Nephron (organoid): ENCODE measurements around the gene KRT222.
A peak's percentile ranks its signal among the peaks of the same experiment; 100 is the strongest.

Experiments
- H3K27ac Mint-ChIP-seq, 3 experiments: 2 replicates each; pipeline ENCODE4 v1.8.0; 2020; ENCODE audit warnings: mixed read lengths in 3 of 3, mild to moderate bottlenecking in 2 of 3, moderate library complexity in 1 of 3
- H3K27me3 Mint-ChIP-seq: 2 replicates; pipeline ENCODE4 v1.8.0; 2021; ENCODE audit warnings: low read depth, mild to moderate bottlenecking, moderate library complexity, mixed read lengths
- H3K36me3 Mint-ChIP-seq: 2 replicates; pipeline ENCODE4 v1.8.0; 2020; ENCODE audit warnings: low read depth, mixed read lengths
- H3K4me1 Mint-ChIP-seq: 2 replicates; pipeline ENCODE4 v1.8.0; 2020; ENCODE audit warnings: mixed read lengths
- H3K4me3 Mint-ChIP-seq, 3 experiments: 2 replicates each; pipeline ENCODE4 v1.8.0; 2020; ENCODE audit warnings: mild to moderate bottlenecking in 3 of 3, mixed read lengths in 3 of 3, moderate library complexity in 2 of 3
- H3K9me3 Mint-ChIP-seq: 2 replicates; pipeline ENCODE4 v1.8.0; 2020; ENCODE audit warnings: mixed read lengths
- TF ChIP-seq, protein P1 (sequence below), 3 experiments: fragments of 200-600 bp; sonication (generic); IDR thresholded peaks; one replicate each; pipeline ENCODE4 v1.5.0; 2021; ENCODE audit warnings: antibody characterized with exemption in 3 of 3; ENCODE audit not compliant: unreplicated experiment in 3 of 3

The KRT222 gene

DNA sequence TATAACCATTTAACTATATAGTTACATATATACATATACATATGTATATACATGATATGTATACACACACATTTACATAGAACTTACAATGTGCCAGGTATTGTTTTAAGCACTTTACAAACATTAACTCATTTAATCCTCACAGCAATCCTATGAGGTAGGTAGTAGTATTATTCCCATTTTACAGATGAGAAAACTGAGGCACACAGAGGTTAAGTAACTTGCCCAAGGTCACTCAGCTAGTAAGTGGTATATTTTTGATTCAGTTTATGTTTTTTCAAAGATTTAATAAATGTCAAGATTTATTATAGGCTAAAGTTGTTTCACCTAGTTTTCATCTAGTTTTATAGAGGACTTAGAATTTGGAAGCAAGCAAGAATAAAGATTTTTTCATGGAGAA, 6.6 kb downstream of the KRT222 start:
- no peaks in the 10 kb centered on the region for H3K4me1 Mint-ChIP-seq
- no peak overlapping the region for H3K27ac Mint-ChIP-seq
- H3K9me3 Mint-ChIP-seq = no peaks in the 10 kb centered on the region
- H3K27me3 Mint-ChIP-seq = peaks cover 6% of the 10 kb centered on the region
- no peaks in the 10 kb centered on the region for H3K36me3 Mint-ChIP-seq
- H3K4me3 Mint-ChIP-seq = no peak overlapping the region
- TF ChIP-seq, protein P1, sequence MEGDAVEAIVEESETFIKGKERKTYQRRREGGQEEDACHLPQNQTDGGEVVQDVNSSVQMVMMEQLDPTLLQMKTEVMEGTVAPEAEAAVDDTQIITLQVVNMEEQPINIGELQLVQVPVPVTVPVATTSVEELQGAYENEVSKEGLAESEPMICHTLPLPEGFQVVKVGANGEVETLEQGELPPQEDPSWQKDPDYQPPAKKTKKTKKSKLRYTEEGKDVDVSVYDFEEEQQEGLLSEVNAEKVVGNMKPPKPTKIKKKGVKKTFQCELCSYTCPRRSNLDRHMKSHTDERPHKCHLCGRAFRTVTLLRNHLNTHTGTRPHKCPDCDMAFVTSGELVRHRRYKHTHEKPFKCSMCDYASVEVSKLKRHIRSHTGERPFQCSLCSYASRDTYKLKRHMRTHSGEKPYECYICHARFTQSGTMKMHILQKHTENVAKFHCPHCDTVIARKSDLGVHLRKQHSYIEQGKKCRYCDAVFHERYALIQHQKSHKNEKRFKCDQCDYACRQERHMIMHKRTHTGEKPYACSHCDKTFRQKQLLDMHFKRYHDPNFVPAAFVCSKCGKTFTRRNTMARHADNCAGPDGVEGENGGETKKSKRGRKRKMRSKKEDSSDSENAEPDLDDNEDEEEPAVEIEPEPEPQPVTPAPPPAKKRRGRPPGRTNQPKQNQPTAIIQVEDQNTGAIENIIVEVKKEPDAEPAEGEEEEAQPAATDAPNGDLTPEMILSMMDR (IDR thresholded peaks at IDR 0.05; ENCODE audit: unreplicated experiment in 3 of 3) = no peak

DNA sequence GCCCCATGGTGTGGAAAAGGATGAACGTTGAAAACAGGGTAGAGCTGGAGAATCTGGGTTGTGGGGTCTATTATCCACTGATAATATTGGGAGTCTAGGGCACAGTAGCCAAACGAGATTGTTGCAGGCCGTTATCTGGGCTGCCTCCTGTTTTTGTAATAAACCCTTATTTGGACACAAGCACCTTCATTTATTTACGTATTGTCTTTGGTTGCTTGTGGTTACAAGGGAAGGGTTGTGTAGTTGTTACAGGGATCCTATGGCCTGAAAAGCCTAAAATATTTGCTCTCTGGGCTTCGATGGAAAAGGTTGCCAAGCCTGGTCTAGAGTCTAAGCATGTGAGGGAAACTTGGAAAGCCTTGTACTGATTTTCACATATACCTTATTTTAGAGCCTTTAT, 13.0 kb downstream of the KRT222 start:
- no peak overlapping the region for H3K4me3 Mint-ChIP-seq
- no peak overlapping the region for H3K27ac Mint-ChIP-seq
- H3K36me3 Mint-ChIP-seq = no peaks in the 10 kb centered on the region
- no peaks in the 10 kb centered on the region for H3K9me3 Mint-ChIP-seq
- peaks cover 16% of the 10 kb centered on the region for H3K4me1 Mint-ChIP-seq
- TF ChIP-seq, protein P1 (IDR thresholded peaks at IDR 0.05; ENCODE audit: unreplicated experiment in 3 of 3) = no peak
- H3K27me3 Mint-ChIP-seq = no peaks in the 10 kb centered on the region

- peak overlapping the region; percentile 90 to 95 (median 95) for H3K4me3 Mint-ChIP-seq
- H3K36me3 Mint-ChIP-seq = peaks cover 20% of the 10 kb centered on the region
- no peaks in the 10 kb centered on the region for H3K27me3 Mint-ChIP-seq
- H3K4me1 Mint-ChIP-seq = peaks cover 40% of the 10 kb centered on the region
- H3K27ac Mint-ChIP-seq = peak overlapping the region; percentile 100
- H3K9me3 Mint-ChIP-seq = no peaks in the 10 kb centered on the region
- TF ChIP-seq, protein P1 (IDR thresholded peaks at IDR 0.05; ENCODE audit: unreplicated experiment in 3 of 3) = no peak
Measured at GRCh38 chr17:40648384-40648968, 16.5 kb downstream of the KRT222 start.

DNA sequence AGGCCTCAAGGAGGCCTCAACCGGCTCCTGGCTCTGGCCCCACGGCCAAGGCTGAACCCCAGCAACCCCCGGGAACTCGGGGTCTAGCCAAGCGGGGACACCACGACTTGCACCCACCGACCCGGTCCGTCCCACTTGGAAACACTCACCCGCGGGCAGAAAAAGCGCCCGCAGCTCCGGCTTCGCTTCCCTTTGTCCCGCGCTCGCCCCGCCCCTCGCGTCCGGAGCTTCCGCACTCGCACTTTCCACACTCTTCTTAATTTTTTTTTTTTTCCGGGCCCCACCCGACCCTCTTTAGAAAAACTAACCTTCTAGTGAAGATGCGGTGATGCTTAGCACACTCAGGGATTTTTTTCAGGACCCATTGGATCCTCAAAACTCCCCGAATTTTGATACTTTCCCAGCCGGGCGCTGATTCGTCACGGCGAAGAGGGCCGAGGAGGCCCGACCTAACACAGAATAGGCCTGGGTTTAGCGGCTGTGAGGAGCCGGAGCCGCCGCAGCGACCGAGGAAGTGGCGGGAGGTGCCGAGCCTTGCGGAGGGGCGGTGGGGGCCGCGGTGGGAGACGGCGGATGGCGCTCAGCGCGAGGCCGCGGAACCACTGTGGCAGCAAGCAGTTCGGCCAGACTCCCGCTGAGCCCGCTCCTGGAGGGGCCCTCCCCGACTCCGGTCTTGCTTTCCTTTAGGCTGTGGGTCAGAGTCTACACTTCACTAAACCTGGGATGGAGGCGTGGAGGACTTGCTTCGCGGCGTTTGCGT, 17.2 kb downstream of the KRT222 start, which contains the start of gene SMARCE1:
Gene SMARCE1 (minus strand): TSS at position 195 of the 760 bp plus-strand sequence. CDS start 2,016 bp downstream, outside the sequence.
- Mint-ChIP-seq H3K27me3 (no peaks in the 10 kb centered on the region), H3K4me1 (peaks cover 44% of the 10 kb centered on the region), H3K4me3 (peak within 1 kb of the TSS; percentile 90 to 95 (median 95)), H3K27ac (peak within 1 kb of the TSS; percentile 100), H3K9me3 (no peaks in the 10 kb centered on the region), H3K36me3 (peaks cover 25% of the 10 kb centered on the region)
- TF ChIP-seq, protein P1 (IDR thresholded peaks at IDR 0.05; ENCODE audit: unreplicated experiment in 3 of 3) = no peak

DNA sequence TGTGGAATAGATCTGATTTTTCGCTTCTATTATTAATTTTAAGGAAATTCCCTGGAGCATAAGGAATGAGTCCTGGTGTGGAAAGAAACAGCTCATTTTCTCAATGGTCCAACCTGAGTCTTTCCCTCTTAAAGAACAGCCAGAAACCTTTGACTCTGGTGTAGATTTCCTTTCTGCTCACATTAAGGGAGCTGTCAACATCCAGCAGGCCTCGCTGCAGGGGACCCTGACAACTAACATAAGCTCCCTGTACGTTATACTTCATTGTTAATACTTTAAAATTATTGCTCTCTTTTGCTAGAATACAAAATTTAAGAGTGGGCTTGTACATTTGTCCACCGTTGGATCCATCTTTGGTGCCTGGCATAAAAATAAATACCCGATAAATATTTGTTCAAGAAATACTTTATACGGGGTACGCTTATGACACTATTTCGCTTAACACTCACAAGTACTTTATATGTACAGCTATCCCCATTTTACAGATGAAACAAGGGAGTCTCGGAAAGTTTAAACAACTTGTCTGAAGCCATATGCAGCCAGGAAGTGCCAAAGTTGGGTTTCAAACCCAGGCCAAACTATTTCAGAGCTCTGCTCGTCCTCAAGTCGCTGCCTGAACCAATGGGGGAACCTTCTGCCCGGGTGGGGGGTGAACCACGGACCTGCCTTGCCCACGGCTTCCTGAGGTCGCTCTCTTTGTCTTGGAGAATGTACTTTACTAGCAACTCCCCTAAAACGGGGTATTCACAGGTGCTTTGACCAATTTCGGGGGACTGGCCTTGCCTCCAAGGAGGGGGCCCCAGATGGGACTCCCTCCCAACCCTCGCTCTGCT, 18.0 kb downstream of the KRT222 start:
- H3K27me3 Mint-ChIP-seq = no peaks in the 10 kb centered on the region
- TF ChIP-seq, protein P1 (IDR thresholded peaks at IDR 0.05; ENCODE audit: unreplicated experiment in 3 of 3) = no peak
- H3K4me3 Mint-ChIP-seq = peak overlapping the region; percentile 90 to 95 (median 95)
- H3K4me1 Mint-ChIP-seq = peaks cover 49% of the 10 kb centered on the region
- peaks cover 32% of the 10 kb centered on the region for H3K36me3 Mint-ChIP-seq
- H3K9me3 Mint-ChIP-seq = no peaks in the 10 kb centered on the region
- peak overlapping the region; percentile 100 for H3K27ac Mint-ChIP-seq
